ENCODE results near the gene BLCAP.

BLCAP gene

DNA sequence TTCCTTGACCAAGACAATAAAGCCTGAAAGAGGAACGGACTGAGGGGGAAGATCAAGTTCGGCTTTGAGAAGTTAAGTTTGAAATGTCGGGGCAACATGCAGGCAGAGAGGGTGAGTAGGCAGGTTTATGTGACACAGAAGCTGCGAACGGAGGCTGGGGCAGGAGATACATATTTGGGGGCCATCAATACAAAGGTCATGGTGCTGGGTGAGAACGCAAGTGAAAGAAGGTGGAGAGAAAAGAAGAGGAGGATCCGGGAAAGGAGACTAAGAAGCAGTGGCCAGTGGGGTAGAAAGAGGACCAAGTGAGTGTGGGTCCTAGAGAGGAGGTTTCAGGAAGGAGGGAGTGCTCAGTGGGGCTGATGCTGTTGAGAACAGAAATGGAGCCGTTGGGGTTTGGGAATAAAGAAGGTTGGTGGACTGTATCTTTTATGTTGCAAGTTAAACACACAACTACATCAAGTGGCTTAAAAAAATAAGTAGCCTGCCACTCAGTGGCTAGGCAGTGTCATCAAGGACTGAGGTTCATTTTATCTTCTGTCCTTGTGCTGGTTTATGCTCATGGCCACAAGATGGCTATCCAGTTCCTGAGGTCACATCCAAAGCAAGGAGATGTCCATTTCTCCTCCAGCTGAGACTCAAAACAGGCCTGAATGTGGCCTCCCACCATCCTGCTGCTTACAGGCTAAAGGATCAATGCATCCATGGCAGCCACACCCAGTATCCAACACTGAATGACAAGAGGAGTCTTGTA is 1.7 kb upstream of the BLCAP start:
- DNase-seq, result no peak

DNA sequence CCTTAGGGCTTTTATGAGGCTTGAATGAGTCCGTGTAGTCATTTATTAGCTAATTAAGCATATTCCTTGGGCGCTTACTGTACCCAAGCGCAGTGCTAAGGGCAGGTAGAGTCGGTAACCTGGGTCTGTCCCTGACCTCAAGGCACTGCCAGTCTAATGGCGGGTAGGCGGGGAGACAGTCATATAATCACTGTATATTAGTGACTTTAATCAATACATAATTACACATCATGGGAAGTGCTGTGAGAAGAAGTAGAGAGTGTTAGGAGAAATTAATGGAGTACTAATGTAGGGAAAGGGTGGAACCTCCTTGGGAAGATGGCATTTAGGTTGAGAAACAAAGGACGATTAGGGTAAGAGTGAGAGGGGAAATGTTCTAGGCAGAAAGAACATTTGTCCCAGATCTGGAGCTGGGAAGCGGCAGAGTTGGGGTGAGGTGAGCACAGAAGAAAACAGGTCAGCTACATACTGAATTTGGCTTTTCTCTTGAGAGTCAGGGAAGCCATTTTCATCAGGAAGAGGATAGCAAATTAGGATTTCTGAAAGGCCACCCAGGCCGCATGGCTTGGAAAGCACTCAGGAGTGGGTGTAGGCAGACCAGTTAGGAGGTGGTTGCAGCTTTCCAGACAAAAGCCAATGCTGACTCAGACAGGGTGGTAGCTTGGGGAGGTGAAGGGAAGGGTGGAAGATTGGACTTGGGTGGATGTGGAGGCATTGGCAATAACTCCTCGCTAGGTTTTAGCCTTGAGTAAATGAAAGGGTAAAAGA is 954 bp upstream of the BLCAP start:
- DNase-seq, result no peak

GRCh38 chr20:37526839-37527637 is 638 bp downstream of the BLCAP start:
- no peak for DNase-seq

DNA sequence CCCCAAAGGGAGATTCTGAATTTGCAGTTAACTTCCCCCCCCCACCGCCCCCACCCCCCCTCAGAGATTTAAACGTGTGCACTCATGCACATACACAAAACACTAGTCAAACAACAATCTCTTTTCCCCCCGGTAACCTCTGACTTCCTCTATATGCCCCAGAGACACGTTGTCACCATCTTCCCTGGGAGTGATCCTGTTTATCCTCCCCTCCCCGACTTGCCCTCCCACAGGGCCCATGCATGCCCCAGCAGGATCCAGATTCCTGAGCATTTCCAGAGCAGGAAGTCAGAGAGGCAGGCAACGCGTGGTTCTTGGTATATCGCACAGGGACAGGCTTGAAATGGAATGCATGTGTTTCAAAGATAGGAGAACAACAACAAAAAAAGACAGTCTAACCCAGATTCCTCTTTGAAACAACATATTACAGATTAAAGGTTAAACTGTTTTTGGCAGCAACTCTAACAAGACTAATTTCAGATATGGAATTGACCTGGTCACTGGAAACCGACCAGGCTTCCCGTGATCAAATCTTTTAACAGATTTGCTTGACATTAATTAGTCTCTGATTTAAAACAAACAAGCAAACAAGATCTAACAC is 1.3 kb downstream of the BLCAP start:
- peak; percentile 76 for DNase-seq

DNA sequence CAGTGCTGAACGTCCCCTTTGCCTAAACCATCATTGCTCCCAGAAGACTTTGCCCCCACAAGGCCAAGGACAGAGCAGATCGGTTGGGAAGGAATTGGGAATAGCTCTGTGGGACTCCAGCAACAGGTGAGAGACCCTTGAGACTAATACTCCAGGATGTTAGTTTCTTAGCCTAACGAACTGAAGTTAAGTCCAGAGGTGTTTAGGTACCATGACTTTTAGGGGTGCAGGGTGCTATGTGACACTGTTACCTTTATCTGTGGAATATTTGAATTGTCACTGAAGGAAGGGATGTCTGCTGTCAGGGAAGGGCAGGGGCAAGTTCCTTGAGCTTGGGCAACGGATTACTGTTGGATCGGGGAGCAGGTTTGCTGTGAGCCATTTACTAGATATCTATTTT is 1.9 kb downstream of the BLCAP start:
- DNase-seq, result no peak

DNA sequence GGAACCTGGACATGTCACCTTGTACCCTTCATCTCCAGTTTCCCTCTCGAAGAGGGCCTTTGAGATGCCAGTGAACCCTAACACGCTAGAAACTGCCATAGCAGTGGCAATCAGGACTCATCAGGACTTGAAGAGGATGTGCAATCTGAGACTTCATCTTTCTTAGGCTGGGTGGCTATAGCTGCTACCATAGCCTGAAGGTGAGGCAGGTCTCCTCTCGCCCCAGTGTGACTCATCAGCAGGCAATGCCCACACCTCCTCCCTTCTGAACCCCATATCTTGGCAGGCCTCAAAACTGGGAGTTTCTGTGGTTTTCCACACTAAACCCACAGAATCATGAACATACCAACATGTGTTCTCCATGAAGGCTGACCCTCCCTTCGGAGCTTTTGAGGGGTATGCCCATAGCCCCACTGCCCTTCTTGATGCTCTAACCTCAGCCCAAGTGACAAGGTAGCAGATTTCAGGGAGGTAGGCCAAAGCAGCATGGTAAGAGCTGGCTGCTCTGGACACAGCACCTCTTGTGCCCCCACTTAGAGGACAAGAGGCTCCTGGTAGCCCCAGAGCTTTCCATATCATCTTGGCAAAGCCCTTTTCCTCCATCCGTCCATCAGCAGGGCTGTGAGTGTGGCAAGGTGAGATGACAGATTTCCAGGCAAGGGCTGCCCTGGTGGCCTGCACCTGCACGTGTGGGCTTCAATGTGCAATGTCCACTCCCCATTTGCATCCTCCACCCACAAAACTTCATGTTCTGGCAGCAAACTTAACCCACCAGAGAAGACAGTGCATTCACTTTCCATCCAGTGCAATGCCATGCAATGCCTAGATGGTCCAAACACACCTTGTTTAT is 2.6 kb downstream of the BLCAP start:
- peak; percentile 94 for DNase-seq

- no peak for DNase-seq
Observed at GRCh38 chr20:37523911-37524700, 3.6 kb downstream of the BLCAP start.

DNA sequence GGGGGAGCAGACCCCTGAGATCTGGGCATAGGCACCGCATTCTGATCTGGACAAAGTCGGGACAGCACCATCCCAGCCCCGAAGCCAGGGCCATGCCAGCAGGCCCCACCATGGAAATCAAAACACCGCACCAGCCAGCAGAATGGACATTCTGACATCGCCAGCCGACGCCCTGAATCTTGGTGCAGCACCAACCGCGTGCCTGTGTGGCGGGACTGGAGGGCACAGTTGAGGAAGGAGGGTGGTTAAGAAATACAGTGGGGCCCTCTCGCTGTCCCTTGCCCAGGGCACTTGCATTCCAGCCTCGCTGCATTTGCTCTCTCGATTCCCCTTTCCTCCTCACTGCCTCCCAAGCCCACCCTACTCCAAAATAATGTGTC is 4.7 kb downstream of the BLCAP start:
- DNase-seq, result no peak

DNA sequence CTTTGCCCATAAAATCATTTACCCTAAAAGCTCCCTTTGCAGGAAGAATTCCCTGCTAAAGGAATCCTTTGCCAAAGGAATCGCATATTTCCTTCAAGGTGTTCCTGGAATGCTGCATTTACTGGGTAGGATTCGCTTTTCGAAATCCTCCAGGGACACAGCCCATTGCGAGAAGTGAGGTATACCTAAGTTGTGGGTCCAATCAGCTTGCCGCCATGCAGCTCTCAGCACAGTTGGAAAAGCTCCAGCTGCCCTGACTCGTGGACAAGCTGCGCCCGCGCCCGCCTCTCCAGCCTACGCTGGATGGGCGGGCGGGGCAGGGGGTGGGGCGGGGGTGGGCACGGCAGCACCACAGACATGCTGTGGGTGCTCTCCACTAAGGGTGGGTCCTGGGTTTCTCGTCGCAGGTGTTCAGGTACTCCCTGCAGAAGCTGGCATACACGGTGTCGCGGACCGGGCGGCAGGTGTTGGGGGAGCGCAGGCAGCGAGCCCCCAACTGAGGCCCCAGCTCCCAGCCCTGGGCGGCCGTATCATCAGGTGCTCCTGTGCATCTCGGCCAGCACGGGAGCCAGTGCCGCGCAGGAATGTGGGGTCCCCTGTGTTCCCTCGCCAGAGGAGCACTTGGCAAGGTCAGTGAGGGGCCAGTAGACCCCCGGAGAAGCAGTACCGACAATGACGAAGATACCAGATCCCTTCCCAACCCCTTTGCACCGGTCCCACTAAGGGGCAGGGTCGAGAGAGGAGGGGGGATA is 5.2 kb downstream of the BLCAP start:
- DNase-seq, result peak; percentile 94

DNA sequence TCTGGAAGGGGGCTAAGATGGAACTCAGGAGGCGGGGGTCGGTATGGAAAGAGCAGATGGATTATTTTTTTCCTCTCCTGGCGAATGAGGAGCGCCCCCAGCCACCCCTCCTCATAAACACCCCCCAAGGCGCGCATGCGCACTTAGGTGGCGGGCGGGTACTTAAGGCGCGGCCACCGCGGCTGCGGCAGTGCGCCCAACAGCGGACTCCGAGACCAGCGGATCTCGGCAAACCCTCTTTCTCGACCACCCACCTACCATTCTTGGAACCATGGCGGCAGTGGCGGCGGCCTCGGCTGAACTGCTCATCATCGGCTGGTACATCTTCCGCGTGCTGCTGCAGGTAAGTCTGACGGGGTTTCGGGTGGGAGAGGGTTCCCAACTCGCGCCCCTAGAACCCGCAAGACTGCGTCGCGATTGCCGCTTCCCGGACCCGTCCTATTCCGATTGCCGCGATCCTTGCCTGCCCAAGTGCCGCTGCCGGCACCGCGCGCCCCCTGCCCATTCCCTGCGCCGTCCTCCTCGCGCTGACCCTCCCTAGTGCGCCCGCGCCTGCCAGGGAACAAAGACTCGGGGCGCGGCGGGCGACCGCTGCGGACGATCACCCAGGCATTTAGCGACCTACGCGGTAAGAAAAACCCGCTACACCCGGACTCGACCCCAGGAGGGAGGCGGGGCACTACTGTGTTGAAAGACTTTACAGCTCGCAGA is 6.5 kb downstream of the BLCAP start, which contains the start of gene NNAT:
NNAT (plus strand) TSS at position 190 of the 711 bp plus-strand sequence; CDS start at position 272, 82 bp downstream.
- no peak for DNase-seq

GRCh38 chr20:37520419-37520955 is 7.2 kb downstream of the BLCAP start:
- no peak for DNase-seq

- DNase-seq, result no peak
Observed at GRCh38 chr20:37519508-37520418, 7.9 kb downstream of the BLCAP start.

DNA sequence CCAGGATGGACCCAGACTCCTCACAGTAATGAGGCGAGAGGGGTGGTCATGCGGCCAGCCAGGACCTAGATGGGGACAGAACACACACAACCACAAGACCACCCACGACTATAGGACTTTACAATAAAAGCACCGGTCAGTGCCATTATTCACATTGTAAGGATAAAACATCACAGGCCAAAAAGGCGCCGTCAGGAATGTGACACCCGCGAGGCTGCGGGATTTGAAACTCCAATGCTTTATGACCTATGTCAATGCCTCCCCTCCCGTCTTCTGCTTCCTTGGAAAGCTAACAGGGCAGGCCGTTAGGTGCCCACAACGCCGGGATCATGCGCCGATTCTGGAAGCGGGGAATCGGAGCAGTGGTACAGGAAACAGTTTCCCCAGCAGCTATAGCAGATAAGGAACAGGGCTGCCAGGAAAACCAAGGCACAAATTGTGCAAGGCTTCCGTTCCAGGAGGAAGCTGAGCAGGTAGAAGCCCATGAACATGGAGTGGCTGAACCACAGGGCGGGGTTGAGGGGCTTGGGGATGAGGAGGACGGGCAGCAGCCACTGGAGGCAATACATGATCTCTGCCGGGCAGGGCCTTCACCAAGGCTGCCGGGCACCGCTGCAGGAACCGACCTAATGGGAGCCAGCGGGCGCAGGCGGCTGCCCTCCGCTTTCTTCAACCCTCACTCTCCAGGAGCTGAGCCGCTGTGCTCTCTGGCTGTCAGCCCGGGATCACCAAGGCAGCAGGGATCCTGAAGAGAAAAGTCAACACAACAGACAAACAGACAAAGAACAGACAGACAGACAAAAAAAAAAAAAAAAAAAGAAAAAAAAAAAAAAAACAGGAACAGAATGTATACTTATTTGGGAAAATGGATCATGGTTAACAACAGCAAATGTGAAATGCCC is 8.8 kb downstream of the BLCAP start:
- DNase-seq, result no peak

- DNase-seq, result no peak
Observed at GRCh38 chr20:37518059-37518458, 9.6 kb downstream of the BLCAP start.

GRCh38 chr20:37516811-37517750 is 10.6 kb downstream of the BLCAP start:
- no peak for DNase-seq

DNA sequence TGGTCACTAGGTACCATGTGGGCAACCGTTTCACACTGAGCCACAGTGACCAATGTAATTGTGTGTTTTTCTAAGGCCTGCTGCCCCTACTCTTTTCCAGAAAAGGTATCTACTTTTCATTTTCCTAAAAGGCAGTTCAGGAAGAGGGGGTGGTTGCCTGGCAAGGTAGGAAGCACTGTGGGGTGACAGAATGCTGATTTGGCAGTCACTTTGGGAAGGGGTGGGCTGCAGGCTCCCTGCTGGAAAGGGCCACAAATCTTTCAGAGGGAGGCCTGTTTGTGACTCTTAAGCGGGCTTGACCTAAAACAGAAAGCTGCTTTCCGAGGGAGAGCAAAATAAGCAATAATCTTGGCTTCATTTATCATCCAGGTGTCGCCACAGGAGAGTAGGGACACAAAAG is 11.8 kb downstream of the BLCAP start:
- no peak for DNase-seq
